ENCODE data around the gene CABP5.

The CABP5 gene

DNA sequence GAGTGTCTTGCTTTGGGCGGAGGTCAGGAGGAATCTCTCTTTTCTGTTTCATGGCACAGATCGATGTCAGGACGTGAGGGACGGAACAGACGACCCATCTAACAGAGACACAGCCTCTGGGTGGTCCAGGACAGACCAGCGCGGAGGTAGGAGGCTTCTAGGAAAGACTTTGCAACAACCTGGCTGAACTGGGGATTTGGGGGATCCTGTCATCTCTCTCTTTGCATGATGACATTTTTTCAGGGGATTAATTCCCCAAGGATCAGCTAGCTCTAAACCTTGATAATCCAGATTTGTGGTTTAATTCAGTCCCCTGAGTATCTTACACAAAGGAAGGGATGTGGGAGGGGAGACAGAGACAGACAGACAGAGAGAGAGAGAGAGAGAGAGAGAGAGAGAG, 14.4 kb downstream of the CABP5 start:
- DNase-seq: no peak

DNA sequence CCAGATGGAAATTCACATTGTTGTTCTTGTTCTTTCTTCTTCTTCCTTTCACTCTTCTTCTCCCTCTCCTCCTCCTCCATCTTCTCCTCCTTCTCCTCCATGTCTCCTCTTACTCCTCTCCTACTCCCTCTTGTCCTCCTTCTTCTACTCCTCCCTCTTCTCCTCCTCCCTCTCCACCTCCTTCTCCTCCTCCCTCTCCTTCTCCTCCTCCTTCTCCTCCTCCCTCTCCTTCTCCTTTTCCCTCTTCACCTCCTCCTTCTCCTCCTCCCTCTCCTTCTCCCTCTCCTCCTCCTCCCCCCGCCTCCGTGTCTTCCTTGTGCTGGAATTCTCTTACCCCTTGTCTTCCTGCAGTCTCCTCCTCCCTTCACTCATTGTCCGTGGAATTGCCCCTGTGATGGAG, 18.4 kb downstream of the CABP5 start:
- no peak for DNase-seq

DNA sequence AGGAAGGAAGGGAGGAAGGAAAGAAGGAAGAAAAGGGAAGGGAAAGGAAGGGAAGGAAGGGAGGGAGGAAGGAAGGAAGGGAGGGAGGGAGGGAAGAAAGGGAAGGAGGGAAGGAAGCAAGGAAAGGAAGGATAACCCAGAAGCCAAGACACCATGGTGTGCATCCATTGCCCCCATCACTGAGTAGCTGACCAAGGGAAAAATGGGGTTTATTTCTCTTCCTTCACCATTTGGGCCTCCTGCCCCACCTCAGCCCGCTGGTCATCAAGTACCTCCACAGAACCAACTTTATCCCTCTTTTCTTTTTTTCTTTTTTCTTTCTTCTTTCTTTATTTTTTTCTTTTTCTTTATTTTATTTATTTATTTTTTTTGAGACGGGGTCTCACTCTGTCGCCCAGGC, 20.4 kb downstream of the CABP5 start:
- DNase-seq: no peak

DNA sequence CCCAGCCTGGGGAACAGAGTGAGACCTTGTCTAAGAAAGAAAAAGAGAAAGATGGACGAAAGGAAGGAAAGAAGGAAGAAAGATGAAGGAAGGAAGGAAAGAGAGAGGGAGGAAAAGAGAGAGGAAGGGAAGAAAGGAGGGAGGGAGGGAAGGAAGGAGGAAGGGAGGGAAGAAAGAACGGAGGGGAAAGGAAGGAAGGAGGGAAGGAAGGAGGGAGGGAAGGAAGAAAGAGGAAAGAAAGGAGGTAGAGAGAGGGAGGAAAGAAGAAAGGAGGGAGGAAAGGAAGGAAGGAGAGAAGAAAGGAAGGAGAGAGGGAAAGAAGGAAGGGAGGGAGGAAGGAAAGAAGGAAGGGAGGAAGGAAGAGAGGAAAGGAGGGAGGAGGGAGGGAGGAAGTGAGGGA, 20.9 kb downstream of the CABP5 start:
- DNase-seq: no peak

DNA sequence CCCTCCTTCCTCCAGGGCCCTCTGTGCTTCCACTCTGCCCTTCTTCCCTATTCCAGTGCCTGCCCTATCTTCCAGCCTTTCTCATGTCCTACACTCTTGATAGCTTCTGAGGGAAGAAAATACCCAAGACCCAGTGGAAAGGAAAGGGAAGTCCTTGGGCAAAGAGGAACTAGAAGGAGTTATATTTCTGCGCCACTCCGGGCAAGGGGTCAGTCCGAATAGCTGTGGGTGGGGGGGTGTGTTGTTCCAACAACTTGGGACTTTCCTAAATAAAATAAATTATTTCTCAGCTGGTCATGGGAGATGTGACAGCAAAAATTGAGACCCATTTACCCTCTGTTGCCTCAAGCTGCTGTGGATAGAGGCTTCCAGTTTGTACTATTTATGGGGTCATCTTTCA, 23.2 kb downstream of the CABP5 start:
- no peak for DNase-seq

DNA sequence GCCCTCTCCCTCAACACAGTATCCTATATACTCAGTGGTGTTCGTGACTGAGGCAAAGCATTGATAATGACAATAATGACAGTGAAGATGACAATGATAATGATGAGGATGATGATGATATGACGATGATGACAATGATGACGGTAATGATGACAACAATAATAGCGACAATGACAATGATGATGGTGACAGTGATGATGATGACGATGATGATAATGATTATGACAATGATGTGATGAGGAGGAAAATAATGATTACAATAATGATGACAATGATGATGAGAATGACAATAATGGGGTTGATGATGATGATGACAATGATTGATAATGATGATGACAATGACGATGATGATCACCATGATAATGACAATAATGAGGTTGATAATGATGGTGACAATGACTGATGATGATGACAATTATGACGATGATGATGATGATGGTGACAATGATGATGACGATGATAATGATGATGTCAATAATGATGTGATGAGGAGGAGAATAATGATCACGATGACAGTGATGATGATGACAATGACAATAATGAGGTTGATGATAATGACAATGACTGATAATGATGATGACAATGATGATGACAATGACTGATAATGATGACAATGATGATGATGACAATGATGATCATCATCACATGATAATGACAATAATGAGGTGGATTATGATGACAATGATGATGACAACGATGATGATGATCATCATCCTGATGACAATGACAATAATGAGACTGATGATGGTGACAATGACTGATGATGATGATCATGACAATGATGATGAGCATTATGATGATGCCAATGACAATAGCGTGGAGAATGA, 32.7 kb downstream of the CABP5 start:
- no peak for DNase-seq

DNA sequence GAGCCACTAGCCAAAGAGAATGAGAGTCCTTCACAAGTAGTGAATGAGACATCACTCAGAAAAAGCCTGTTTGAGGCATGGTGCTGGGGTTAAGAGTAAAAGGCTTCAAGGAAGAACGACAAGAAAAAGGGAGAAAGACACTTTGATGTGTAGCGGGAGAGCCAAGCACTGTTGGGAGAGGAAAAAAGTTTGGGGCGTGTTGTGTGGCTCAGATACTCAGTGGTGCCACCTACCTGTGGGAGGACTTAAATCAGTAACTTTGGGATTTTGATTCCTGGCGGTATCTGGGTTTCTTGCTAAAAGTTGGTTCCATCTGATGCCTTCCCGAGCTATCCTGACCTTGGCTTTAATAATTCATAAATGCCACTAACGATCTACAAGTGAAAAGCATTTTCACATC, 37.1 kb downstream of the CABP5 start:
- no peak for DNase-seq

DNA sequence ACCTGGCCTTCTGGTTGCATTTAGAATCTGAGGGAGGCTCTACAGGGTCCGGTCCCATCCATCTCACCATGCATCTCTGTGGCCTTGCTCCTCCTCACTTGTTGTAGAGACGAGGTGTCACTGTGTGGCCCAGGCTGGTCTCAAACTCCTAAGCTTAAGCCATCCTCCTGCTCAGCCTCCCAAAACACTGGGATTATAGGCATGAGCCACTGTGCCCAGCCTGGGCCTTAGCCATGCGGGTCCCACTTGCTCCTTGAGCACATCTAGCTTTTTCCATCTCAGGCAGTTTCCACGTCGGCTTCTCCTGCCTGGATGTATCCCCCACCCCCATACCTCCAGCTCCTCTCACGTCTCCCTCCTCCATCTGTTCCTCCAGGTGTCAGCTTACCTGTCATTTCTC, 39.6 kb downstream of the CABP5 start:
- DNase-seq: no peak

DNA sequence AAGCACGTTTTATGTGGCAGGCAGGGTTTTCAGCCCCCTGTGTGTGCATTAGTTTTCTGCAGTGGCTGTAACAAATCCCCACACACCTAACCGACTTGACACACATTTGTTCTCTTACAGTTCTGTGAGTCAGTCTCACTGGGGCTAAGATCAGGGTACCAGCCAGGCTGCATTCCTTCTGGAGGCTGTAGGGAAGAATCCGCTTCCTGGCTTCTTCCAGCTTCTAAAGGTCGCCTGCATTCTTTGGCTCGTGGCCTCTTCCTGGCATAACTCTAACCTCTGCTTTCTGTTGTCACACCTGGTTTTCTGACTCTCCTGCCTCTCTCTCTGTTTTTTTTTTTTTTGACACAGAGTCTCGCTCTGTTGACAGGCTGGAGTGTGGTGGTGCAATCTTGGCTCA, 43.0 kb downstream of the CABP5 start:
- no peak for DNase-seq

DNA sequence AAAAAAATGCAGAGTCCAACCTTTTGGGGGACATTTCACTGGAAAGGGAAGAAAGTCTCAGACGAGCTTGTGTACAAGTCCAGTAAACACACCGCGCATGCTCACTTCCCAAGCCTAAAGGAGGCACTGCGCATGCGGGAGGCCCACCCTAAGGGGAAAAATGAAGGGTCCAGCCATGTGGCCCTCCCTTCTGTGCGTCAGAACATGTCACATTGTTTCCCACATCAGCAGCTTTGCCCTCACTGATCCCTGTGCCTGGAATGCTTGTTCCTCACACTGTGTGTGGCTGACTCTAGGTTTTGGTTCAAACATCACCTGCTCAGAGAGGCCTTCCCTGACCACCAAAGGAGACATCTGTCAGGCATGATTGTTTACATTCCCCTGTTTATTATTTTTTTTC, 45.1 kb downstream of the CABP5 start:
- no peak for DNase-seq

DNA sequence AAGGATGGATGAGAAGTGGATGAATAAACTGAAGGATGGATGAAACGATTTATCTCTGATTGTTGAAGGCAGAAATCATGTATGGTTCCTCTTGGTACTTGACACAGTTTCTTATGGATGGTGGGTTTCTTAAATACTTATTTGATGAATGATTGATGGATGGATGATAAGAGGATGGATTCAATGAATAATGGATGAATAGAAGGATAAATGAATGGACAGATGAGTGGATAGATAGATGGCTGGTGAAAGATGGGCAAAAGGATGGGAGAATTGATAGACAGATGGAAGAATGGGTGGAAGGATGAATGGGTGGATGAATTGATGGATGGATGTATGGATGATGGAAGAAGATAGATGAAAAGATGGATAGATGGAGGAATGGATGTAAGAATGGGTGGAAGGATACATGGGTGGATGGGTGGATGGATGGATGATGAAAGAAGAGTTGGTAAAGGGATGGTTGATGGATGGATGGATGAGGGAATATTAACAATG, 47.6 kb downstream of the CABP5 start:
- no peak for DNase-seq

DNA sequence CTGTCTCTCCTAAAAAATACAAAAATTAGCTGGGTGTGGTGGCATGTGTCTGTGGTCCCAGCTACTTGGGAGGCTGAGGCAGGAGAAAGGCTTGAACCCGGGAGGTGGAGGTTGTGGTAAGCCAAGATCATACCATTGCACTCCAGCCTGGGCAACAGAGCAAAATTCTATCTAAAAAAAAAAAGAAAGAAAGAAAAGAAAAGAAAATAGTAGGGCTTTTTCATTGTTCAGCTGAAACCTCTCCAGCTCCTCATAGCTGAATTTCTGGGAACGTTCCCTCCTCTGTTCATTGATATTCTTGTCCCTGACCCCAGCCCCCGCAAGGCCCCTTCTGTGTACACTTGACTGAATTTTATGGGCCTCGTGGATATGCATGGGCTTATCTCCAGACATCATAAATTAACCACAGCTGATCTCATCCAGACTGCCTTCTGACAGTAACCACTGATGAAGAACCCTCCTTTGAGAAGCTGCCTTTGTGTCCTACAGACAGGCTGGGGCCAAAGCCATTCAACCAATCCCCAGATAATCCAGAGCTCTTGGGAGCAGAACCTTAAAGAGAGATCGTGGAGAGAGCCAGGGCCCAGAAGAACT, 49.6 kb downstream of the CABP5 start, which contains the start of gene ELSPBP1:
Gene ELSPBP1 (plus strand): TSS at position 424 of the 594 bp plus-strand sequence. CDS start 14,036 bp downstream, outside the sequence.
- DNase-seq: no peak

DNA sequence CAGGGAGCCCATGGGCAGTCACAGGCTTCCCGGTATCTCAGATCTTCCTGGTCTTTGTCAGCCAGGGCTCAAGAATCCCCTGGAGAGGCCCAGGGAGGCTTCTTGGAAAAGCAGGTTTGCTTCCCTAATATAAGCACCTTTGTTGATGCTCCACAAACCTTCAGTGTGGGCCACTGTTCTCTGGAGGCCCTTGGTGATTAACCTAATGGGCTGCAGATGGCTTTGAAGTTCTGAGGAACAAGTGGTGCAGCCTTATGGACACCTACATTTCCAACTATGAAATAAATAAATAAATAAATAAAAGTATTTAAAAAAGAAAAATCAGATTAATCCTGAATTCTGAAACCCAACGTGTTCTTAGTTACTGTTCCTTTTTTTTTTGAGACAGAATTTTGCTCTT, 51.8 kb downstream of the CABP5 start, which contains the start of gene BSPH1:
Gene BSPH1 (minus strand): TSS at position 101 of the 400 bp plus-strand sequence. CDS start 89 bp downstream, at position 12.
- DNase-seq: no peak

DNA sequence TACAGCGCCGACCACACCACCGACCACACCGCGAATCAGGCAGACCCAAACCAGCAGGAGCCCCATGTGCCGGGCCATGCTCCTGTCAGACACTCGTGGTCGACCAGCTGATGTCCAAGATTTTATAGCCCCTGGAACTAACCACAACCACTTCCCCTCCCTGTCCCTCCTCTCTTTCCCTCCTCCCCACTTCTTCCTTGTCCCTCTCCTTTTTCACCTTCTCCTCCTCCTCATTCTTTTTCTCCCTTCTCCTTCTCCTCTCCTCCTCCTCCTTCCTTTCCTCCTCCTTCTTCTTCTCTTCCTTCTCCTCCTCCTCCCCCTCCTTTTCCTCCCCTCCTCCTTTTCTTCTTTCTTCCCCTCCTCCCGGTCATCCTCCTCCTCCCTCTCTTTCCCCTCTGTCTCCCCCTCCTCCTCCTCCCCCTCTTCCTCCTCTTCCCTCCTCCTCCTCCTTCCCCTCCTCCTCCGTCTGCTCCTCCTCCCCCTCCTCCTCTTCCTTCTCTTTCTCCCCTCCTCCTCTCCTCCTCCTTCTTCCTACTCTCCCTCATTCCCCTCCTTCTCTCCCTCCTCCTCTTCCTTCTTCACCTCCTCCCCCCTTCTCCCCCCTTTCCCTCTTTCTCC, 52.6 kb downstream of the CABP5 start:
- DNase-seq: no peak
